Kidney glomerular epithelial cell (primary cell): ENCODE measurements around the gene GHR.

Source experiments
- DNase-seq: peaks from one replicate; lab custom pipeline; 2025; lab: John Stamatoyannopoulos, UW

The GHR gene

GRCh38 chr5:42604171-42604711 lies 181.0 kb downstream of the GHR start:
- DNase-seq, result no peak

- DNase-seq, result no peak
Observed at GRCh38 chr5:42605490-42605889, 182.3 kb downstream of the GHR start.

- no peak for DNase-seq
Observed at GRCh38 chr5:42606464-42606869, 183.2 kb downstream of the GHR start.

GRCh38 chr5:42611437-42611836 lies 188.2 kb downstream of the GHR start:
- no peak for DNase-seq

GRCh38 chr5:42612750-42613366 lies 189.6 kb downstream of the GHR start:
- DNase-seq, result peak; percentile 24

GRCh38 chr5:42614509-42614908 lies 191.3 kb downstream of the GHR start:
- peak; percentile 70 for DNase-seq

- DNase-seq, result no peak
Observed at GRCh38 chr5:42620579-42621216, 197.5 kb downstream of the GHR start.

- no peak for DNase-seq
Observed at GRCh38 chr5:42621242-42621641, 198.0 kb downstream of the GHR start.

- no peak for DNase-seq
Observed at GRCh38 chr5:42621662-42622061, 198.4 kb downstream of the GHR start.

GRCh38 chr5:42624912-42625311 lies 201.7 kb downstream of the GHR start:
- no peak for DNase-seq

- DNase-seq, result no peak
Observed at GRCh38 chr5:42626462-42626861, 203.2 kb downstream of the GHR start.

- no peak for DNase-seq
Observed at GRCh38 chr5:42628821-42629220, 205.6 kb downstream of the GHR start.

GRCh38 chr5:42629284-42629683 lies 206.0 kb downstream of the GHR start:
- DNase-seq, result no peak

GRCh38 chr5:42631241-42631640 lies 208.0 kb downstream of the GHR start:
- DNase-seq, result no peak

- no peak for DNase-seq
Observed at GRCh38 chr5:42632354-42632900, 209.2 kb downstream of the GHR start.

GRCh38 chr5:42634575-42634974 lies 211.3 kb downstream of the GHR start:
- no peak for DNase-seq

GRCh38 chr5:42636425-42636824 lies 213.2 kb downstream of the GHR start:
- no peak for DNase-seq

GRCh38 chr5:42636946-42637345 lies 213.7 kb downstream of the GHR start:
- DNase-seq, result no peak

GRCh38 chr5:42638972-42639371 lies 215.7 kb downstream of the GHR start:
- no peak for DNase-seq

GRCh38 chr5:42640835-42641234 lies 217.6 kb downstream of the GHR start:
- DNase-seq, result no peak

- peak; percentile 27 for DNase-seq
Observed at GRCh38 chr5:42641336-42642005, 218.2 kb downstream of the GHR start.

GRCh38 chr5:42642006-42642405 lies 218.8 kb downstream of the GHR start:
- DNase-seq, result no peak

- DNase-seq, result no peak
Observed at GRCh38 chr5:42643360-42643759, 220.1 kb downstream of the GHR start.
